GM12878 (cell line): ENCODE data around the gene ZNF214. TPM values are rescaled to one million over a fixed set of nuclear protein-coding genes. Genes with fewer than 3 reads are reported as not detected.
A peak's percentile ranks its signal among the peaks of the same experiment; 100 is the strongest.

Experiments used
- ATAC-seq: fragments of 200-7000 bp; cut with Tn5 transposase; 3 replicates; pipeline ENCODE4 v1.9.1; 2020; ENCODE audit warnings: mild to moderate bottlenecking, moderate library complexity
- BruUV-seq: library from RNA; stranded (reverse); fragments of 400-500 nt; replicated peaks from 2 replicates; lab custom pipeline; 2021; lab: Mats Ljungman, UMichigan
- CTCF ChIA-PET: fragments of 300-600 bp; sonication (Branson Sonifier 250); formaldehyde crosslinking; extraction: SDS; loops from one replicate; lab custom pipeline; 2021; ENCODE audit warnings: inconsistent platforms; lab: Yijun Ruan, JAX
- POLR2A ChIA-PET: fragments of 350-600 bp; formaldehyde crosslinking; extraction: SDS; loops from one replicate; lab custom pipeline; 2021; ENCODE audit warnings: inconsistent platforms; lab: Charles Lee
- RAD21 ChIA-PET: fragments of 300-600 bp; sonication (Branson Sonifier 250); formaldehyde crosslinking; loops from one replicate; lab custom pipeline; 2023; ENCODE audit warnings: antibody characterized with exemption; ENCODE audit not compliant: unreplicated experiment; lab: Charles Lee
- SMC1A ChIA-PET: fragments of 300-600 bp; sonication (Branson Sonifier 250); formaldehyde crosslinking; loops from one replicate; lab custom pipeline; 2023; ENCODE audit not compliant: unreplicated experiment, uncharacterized antibody; lab: Charles Lee
- DNase-seq: peaks from one replicate; pipeline ENCODE4 v3.0.0-alpha.2; 2011; ENCODE audit warnings: low read depth, low spot score
- FAIRE-seq: peaks from 3 replicates; lab custom pipeline; 2011; peaks lifted over from hg19 to GRCh38; lab: Jason Lieb, UNC
- H2AFZ ChIP-seq: 2 replicates; pipeline ENCODE4 v1.6.0; 2011; ENCODE audit warnings: low read depth, low read length, control low read depth; ENCODE audit not compliant: control insufficient read depth
- H3K27ac ChIP-seq: 2 replicates; pipeline ENCODE4 v1.5.1; 2011; ENCODE audit warnings: control low read depth; ENCODE audit not compliant: control insufficient read depth, insufficient read depth
- H3K27me3 ChIP-seq, 2 experiments: replicated peaks in 1 of 2; 2 replicates each; pipeline versions ENCODE4 v1.6.0 to v1.6.1; 2011; ENCODE audit warnings: low read length in 1 of 2; ENCODE audit not compliant: control insufficient read depth in 2 of 2, insufficient read depth in 2 of 2
- H3K36me3 ChIP-seq, 2 experiments: 2 replicates each; pipeline ENCODE4 v1.5.1; 2011; ENCODE audit warnings: low read length in 1 of 2; ENCODE audit not compliant: control insufficient read depth in 2 of 2, insufficient read depth in 2 of 2
- H3K4me1 ChIP-seq: 2 replicates; pipeline ENCODE4 v1.6.1; 2011; ENCODE audit warnings: mild to moderate bottlenecking, low read length, moderate library complexity, mixed read lengths; ENCODE audit not compliant: control insufficient read depth, insufficient read depth
- H3K4me2 ChIP-seq: 2 replicates; pipeline ENCODE4 v1.6.0; 2011; ENCODE audit warnings: control low read depth; ENCODE audit not compliant: control insufficient read depth, insufficient read depth
- H3K4me3 ChIP-seq: fragments of 200-600 bp; sonication (generic); 2 replicates; pipeline ENCODE4 v1.5.1; 2016
- H3K79me2 ChIP-seq: 2 replicates; pipeline ENCODE4 v1.6.0; 2011; ENCODE audit warnings: low read length; ENCODE audit not compliant: control insufficient read depth, insufficient read depth
- H3K9ac ChIP-seq: 2 replicates; pipeline ENCODE4 v1.8.0; 2011; ENCODE audit warnings: low read length, control low read depth, mixed read lengths; ENCODE audit not compliant: control insufficient read depth, insufficient read depth
- H3K9me3 ChIP-seq: replicated peaks from 3 replicates; pipeline ENCODE4 v1.5.1; 2011; ENCODE audit warnings: mild to moderate bottlenecking, low read length; ENCODE audit not compliant: control insufficient read depth, insufficient read depth
- H4K20me1 ChIP-seq: 2 replicates; pipeline ENCODE4 v1.6.0; 2011; ENCODE audit not compliant: control insufficient read depth, insufficient read depth
- BMI1 ChIP-seq: fragments of 450-650 bp; IDR thresholded peaks from 2 replicates; pipeline ENCODE4 v1.6.1; 2016; ENCODE audit warnings: mild to moderate bottlenecking, moderate library complexity, borderline replicate concordance
- CEBPB ChIP-seq, 2 experiments: fragments of 150-350 bp in 1 of 2; IDR thresholded peaks; 2 replicates each; pipeline ENCODE4 v1.6.1; 2012 to 2014; ENCODE audit warnings: low read depth in 2 of 2, low read length in 2 of 2, borderline replicate concordance in 1 of 2, inconsistent platforms in 1 of 2
- DPF2 ChIP-seq: fragments of 450-650 bp; IDR thresholded peaks from 2 replicates; pipeline ENCODE4 v1.6.1; 2017; ENCODE audit warnings: mild to moderate bottlenecking
- HCFC1 ChIP-seq: fragments of 150-350 bp; IDR thresholded peaks from 2 replicates; pipeline ENCODE4 v1.6.1; 2014; ENCODE audit warnings: low read length
- HDAC6 ChIP-seq: fragments of 200-600 bp; sonication (generic); IDR thresholded peaks from one replicate; pipeline ENCODE4 v1.8.0; 2017; ENCODE audit warnings: antibody characterized with exemption; ENCODE audit not compliant: unreplicated experiment
- MYB ChIP-seq: fragments of 150-350 bp; IDR thresholded peaks from 2 replicates; pipeline ENCODE4 v1.6.1; 2014; ENCODE audit warnings: mild to moderate bottlenecking, low read depth, low read length, borderline replicate concordance
- MYC ChIP-seq: IDR thresholded peaks from 2 replicates; pipeline ENCODE4 v1.6.1; 2011; ENCODE audit warnings: mild to moderate bottlenecking, low read length, moderate library complexity, inconsistent platforms; ENCODE audit not compliant: insufficient read depth, insufficient replicate concordance, insufficient read length, severe bottlenecking
- NR2C2 ChIP-seq: IDR thresholded peaks from 2 replicates; pipeline ENCODE4 v1.6.1; 2011; ENCODE audit warnings: borderline replicate concordance, low read depth; ENCODE audit not compliant: control insufficient read depth, insufficient read length
- RB1 ChIP-seq: fragments of 450-650 bp; formaldehyde crosslinking; IDR thresholded peaks from 2 replicates; pipeline ENCODE4 v1.6.1; 2017; ENCODE audit warnings: mild to moderate bottlenecking, borderline replicate concordance
- RELB ChIP-seq: fragments of 450-650 bp; IDR thresholded peaks from 2 replicates; pipeline ENCODE4 v1.6.1; 2017; ENCODE audit warnings: low read depth, mild to moderate bottlenecking, moderate library complexity
- SIN3A ChIP-seq: IDR thresholded peaks from 2 replicates; pipeline ENCODE4 v1.6.1; 2012; ENCODE audit warnings: low read depth, low read length, improper control_type of control experiment
- SMAD1 ChIP-seq: fragments of 450-650 bp; IDR thresholded peaks from 2 replicates; pipeline ENCODE4 v1.6.1; 2018; ENCODE audit warnings: mild to moderate bottlenecking, low read depth; ENCODE audit not compliant: partially characterized antibody
- SMC3 ChIP-seq: IDR thresholded peaks from 2 replicates; pipeline ENCODE4 v1.6.1; 2011; ENCODE audit warnings: low read length, improper control_type of control experiment, borderline replicate concordance
- TAF1 ChIP-seq: IDR thresholded peaks from 2 replicates; pipeline ENCODE4 v1.6.1; 2011; ENCODE audit warnings: mild to moderate bottlenecking, low read depth, low read length, borderline replicate concordance
- TARDBP ChIP-seq: IDR thresholded peaks from 2 replicates; pipeline ENCODE4 v1.6.1; 2016; ENCODE audit warnings: borderline replicate concordance
- ZNF24 ChIP-seq: fragments of 450-650 bp; IDR thresholded peaks from 2 replicates; pipeline ENCODE4 v1.6.1; 2017; ENCODE audit warnings: antibody characterized with exemption, mild to moderate bottlenecking
- ZNF274 ChIP-seq: IDR thresholded peaks from one replicate; pipeline ENCODE4 v1.8.0; 2011; ENCODE audit not compliant: insufficient read length, insufficient read depth
- WGBS: methylation state at CpG from one replicate; pipeline ENCODE4 v1.1.6; 2016; ENCODE audit warnings: low lambda C conversion rate; ENCODE audit not compliant: insufficient replicate concordance, insufficient coverage; ENCODE audit errors: missing lambda C conversion rate; 5-methylcytosine and 5-hydroxymethylcytosine counted together
- in situ Hi-C: fragments of 300-500 bp; cut with MboI; formaldehyde crosslinking; loops from 9 replicates; pipeline ENCODE4 v1.14.3; 2018; ENCODE audit warnings: mixed read lengths
- intact Hi-C: fragments of 100-400 bp; cut with micrococcal nuclease; formaldehyde crosslinking; loops from one replicate; pipeline ENCODE4 v1.14.2; 2022; ENCODE audit not compliant: unreplicated experiment
- polyA plus RNA-seq, 11 experiments: library from polyadenylated mRNA; depleted of rRNA in 4 of 11; unstranded in 6 of 11; stranded (reverse) in 5 of 11; fragments of >200 nt; fragmentation: Nextera tagmentation in 4 of 11; fragmentation: Illumina TruSeq in 1 of 11; extraction: Ambion mirVana in 4 of 11; extraction: Trizol in 1 of 11; gene quantifications; 1 replicate in 1 of 11; 2 replicates in 10 of 11; pipeline versions ENCODE4 v1.2.1 to v1.2.3, GENCODE V29; 2011 to 2016; ENCODE audit warnings: inconsistent platforms in 2 of 11, missing spikeins in 2 of 11, low read depth in 1 of 11
- total RNA-seq, 4 experiments: library from RNA; depleted of rRNA in 3 of 4; stranded (reverse); fragments of >200 nt in 3 of 4; fragmentation: Illumina TruSeq in 1 of 4; extraction: Trizol in 1 of 4; gene quantifications; 2 replicates each; pipeline versions ENCODE4 v1.2.1 to v1.2.3, GENCODE V29; 2013 to 2021
- TF ChIP-seq, protein P1 (sequence below): fragments of 450-650 bp; IDR thresholded peaks from 2 replicates; pipeline ENCODE4 v1.6.1; 2017; ENCODE audit warnings: mild to moderate bottlenecking, moderate library complexity
- TF ChIP-seq, protein P2 (sequence below): IDR thresholded peaks from 2 replicates; pipeline ENCODE4 v1.6.1; 2011; ENCODE audit warnings: borderline replicate concordance, low read depth, mild to moderate bottlenecking, moderate library complexity, mixed read lengths, low read length; ENCODE audit not compliant: insufficient read depth; ENCODE audit errors: extremely low read length

Gene ZNF214
- total and polyA plus RNA-seq, 10 of the 15 experiments (the other 5 are each of a cell fraction or from before 2014, with no cell fraction given) = 0.18 TPM; not detected in 9

DNA sequence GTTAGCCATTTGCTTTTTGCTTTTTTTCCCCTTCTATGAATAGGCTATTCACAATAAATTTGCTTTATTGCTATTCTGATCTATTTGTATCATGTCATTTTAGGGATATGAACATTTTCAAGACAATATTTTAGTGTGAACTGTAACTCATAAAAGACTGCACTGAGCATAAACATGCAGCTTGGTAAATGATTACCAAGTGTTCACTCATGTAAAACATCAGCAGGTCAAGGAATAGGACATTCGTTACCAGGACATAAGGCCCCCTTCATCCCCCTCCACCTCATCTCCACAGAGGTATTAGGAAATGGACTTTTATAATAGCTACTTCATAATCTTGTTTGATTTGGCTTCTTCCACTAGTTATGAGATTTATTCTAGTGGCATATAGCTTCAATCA lies 12.5 kb upstream of the ZNF214 start (continued):
- TF ChIP-seq MYC = no peak
- no peak for TF ChIP-seq DPF2
- no peak for TF ChIP-seq MYB
- no peak for TF ChIP-seq RELB
- no peak for TF ChIP-seq SMC3
- no peak for TF ChIP-seq RB1
- TF ChIP-seq, protein P1, sequence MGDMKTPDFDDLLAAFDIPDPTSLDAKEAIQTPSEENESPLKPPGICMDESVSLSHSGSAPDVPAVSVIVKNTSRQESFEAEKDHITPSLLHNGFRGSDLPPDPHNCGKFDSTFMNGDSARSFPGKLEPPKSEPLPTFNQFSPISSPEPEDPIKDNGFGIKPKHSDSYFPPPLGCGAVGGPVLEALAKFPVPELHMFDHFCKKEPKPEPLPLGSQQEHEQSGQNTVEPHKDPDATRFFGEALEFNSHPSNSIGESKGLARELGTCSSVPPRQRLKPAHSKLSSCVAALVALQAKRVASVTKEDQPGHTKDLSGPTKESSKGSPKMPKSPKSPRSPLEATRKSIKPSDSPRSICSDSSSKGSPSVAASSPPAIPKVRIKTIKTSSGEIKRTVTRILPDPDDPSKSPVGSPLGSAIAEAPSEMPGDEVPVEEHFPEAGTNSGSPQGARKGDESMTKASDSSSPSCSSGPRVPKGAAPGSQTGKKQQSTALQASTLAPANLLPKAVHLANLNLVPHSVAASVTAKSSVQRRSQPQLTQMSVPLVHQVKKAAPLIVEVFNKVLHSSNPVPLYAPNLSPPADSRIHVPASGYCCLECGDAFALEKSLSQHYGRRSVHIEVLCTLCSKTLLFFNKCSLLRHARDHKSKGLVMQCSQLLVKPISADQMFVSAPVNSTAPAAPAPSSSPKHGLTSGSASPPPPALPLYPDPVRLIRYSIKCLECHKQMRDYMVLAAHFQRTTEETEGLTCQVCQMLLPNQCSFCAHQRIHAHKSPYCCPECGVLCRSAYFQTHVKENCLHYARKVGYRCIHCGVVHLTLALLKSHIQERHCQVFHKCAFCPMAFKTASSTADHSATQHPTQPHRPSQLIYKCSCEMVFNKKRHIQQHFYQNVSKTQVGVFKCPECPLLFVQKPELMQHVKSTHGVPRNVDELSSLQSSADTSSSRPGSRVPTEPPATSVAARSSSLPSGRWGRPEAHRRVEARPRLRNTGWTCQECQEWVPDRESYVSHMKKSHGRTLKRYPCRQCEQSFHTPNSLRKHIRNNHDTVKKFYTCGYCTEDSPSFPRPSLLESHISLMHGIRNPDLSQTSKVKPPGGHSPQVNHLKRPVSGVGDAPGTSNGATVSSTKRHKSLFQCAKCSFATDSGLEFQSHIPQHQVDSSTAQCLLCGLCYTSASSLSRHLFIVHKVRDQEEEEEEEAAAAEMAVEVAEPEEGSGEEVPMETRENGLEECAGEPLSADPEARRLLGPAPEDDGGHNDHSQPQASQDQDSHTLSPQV = no peak

DNA sequence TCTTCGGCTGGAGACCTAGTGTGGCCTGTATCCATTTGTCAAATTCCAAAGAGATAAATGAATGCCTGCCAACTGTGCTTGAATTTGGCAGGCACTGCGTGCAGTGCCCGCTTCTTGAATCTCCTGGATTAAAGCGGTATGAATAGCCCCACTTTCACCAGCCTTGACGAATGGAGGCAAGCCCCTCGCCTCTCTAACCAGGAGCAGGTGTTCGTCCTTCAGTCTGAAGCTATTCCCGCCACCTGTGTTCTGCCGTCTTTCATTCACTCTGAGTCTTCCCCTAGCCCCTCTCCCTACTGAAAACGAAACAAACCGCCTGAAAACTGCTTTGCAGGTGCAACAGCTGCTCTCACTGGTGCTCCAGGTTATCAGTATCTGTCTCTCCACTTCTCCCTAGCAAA lies 11.3 kb upstream of the ZNF214 start:
- BruUV-seq = no TSS peak
- WGBS = 42% methylated on average over 11 of the region's 11 CpGs
- no peak for TF ChIP-seq TAF1
- no peak for TF ChIP-seq HDAC6
- TF ChIP-seq SIN3A = no peak
- no peak for TF ChIP-seq CEBPB (IDR thresholded peaks at IDR 0.05; ENCODE audit: borderline replicate concordance in 1 of 2, low read depth in 2 of 2, low read length in 2 of 2)
- TF ChIP-seq, protein P2, sequence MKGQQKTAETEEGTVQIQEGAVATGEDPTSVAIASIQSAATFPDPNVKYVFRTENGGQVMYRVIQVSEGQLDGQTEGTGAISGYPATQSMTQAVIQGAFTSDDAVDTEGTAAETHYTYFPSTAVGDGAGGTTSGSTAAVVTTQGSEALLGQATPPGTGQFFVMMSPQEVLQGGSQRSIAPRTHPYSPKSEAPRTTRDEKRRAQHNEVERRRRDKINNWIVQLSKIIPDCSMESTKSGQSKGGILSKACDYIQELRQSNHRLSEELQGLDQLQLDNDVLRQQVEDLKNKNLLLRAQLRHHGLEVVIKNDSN = no peak
- TF ChIP-seq BMI1 = no peak
- TF ChIP-seq TARDBP = no peak
- TF ChIP-seq ZNF274 = no peak
- TF ChIP-seq ZNF24 = no peak
- no peak for TF ChIP-seq HCFC1
- no peak for TF ChIP-seq NR2C2
- TF ChIP-seq SMAD1 = no peak

More for the DNA sequence above, 11.3 kb upstream of the ZNF214 start:
- RAD21 ChIA-PET = no interaction called here
- CTCF ChIA-PET = no interaction called here
- Histone ChIP-seq H2AFZ (no peak overlapping the region), H4K20me1 (no peaks in the 10 kb centered on the region), H3K27me3 (no peaks in the 10 kb centered on the region; a peak in 1 of 4 replicates), H3K4me1 (no peaks in the 10 kb centered on the region), H3K4me3 (no peak overlapping the region), H3K4me2 (no peak overlapping the region), H3K9me3 (no peaks in the 10 kb centered on the region), H3K79me2 (no peaks in the 10 kb centered on the region), H3K27ac (no peak overlapping the region), H3K9ac (no peak overlapping the region), H3K36me3 (no peaks in the 10 kb centered on the region)
- peak; percentile 27; the same call in 2 of the 3 replicates for ATAC-seq
- DNase-seq = no peak
- intact Hi-C loops = no loop called here
- POLR2A ChIA-PET = no interaction called here
- FAIRE-seq = no peak
- in situ Hi-C loops = no loop called here
- SMC1A ChIA-PET = no interaction called here
